Mucosa of rectum (tissue), 2 donors: ENCODE results near the gene OR6C76.
"Not testable (repeated sequence)": the region's sequence is repeated elsewhere in the genome, so short reads cannot be mapped to it uniquely, and the experiment has no call there.

Experiments
- H3K27ac ChIP-seq, 2 donors: one replicate each; pipeline ENCODE4 v1.7.0; 2013; ENCODE audit warnings: inconsistent platforms in 2 of 2, low read depth in 2 of 2, low read length in 2 of 2
- H3K27me3 ChIP-seq, 2 donors: one replicate each; pipeline ENCODE4 v1.7.0; 2013; ENCODE audit warnings: low read length in 2 of 2; ENCODE audit not compliant: control insufficient read depth in 2 of 2, insufficient read depth in 2 of 2
- H3K36me3 ChIP-seq, 2 donors: one replicate each; pipeline ENCODE4 v1.7.0; 2013; ENCODE audit warnings: low read length in 2 of 2; ENCODE audit not compliant: control insufficient read depth in 2 of 2, insufficient read depth in 2 of 2
- H3K4me1 ChIP-seq, 2 donors: one replicate each; pipeline ENCODE4 v1.7.0; 2013; ENCODE audit warnings: low read length in 2 of 2, mild to moderate bottlenecking in 1 of 2; ENCODE audit not compliant: control insufficient read depth in 2 of 2, insufficient read depth in 2 of 2
- H3K4me3 ChIP-seq, 2 donors: one replicate each; pipeline ENCODE4 v1.7.0; 2013; ENCODE audit warnings: low read length in 2 of 2
- H3K9ac ChIP-seq, 2 donors: one replicate each; pipeline ENCODE4 v1.7.0; 2013; ENCODE audit warnings: low read length in 2 of 2, low read depth in 1 of 2, mild to moderate bottlenecking in 1 of 2
- H3K9me3 ChIP-seq, 2 donors: one replicate each; pipeline ENCODE4 v1.7.0; 2013; ENCODE audit warnings: low read length in 2 of 2; ENCODE audit not compliant: control insufficient read depth in 2 of 2
- donor health status: healthy.
- donor health status: Normal muscosa, but diverticular disease.

OR6C76 gene

DNA sequence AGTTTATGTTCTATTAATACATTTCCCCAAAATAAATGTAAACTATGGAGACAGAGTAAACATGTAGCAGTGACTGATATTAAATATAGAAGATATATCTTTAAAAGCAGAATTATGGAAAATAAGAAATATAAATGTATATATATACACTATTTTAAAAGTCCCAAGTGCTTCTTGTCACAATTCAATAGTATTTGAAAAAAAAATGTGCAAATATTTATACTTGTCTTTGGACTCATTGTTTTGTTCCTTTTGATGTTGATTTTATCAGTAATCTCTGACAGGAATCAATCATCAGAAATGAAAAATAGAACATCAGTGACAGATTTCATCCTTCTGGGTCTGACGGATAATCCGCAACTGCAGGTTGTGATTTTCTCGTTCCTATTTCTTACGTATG, at the start of gene OR6C76:
Gene OR6C76, plus strand, starts transcription at position 301 of the 400 bp plus-strand sequence. Its CDS starts 0 bp downstream, at position 301.
- Histone ChIP-seq H3K27me3 (no peaks in the 10 kb centered on the region), H3K9ac (no peak within 1 kb of the TSS), H3K36me3 (no peaks in the 10 kb centered on the region), H3K4me3 (no peak within 1 kb of the TSS), H3K9me3 (no peaks in the 10 kb centered on the region), H3K4me1 (no peaks in the 10 kb centered on the region), H3K27ac (no peak within 1 kb of the TSS)

DNA sequence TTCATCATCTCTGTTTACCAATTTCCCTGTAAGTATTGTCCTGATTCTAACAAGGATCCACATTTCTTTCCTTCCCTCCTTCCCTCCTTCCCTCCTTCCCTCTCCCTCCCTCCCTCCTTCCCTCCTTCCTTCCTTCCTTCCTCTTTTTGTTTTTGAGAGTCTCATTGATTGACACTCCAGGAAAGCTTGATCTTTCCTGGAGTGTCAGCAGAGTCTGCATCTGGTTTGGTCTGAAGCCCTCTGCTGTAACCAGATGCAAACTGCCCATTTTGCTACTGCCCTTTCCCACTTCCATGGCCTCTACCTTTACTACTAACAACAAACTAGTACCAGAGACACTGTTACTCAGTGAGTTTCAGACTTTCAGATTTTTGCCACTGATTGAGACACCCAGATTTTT, 40.2 kb upstream of the OR6C76 start:
- Histone ChIP-seq H3K9me3 (no peaks in the 10 kb centered on the region), H3K36me3 (no peaks in the 10 kb centered on the region), H3K4me3 (no peak overlapping the region), H3K4me1 (no peaks in the 10 kb centered on the region), H3K27ac (no peak overlapping the region), H3K9ac (no peak overlapping the region), H3K27me3 (no peaks in the 10 kb centered on the region)

DNA sequence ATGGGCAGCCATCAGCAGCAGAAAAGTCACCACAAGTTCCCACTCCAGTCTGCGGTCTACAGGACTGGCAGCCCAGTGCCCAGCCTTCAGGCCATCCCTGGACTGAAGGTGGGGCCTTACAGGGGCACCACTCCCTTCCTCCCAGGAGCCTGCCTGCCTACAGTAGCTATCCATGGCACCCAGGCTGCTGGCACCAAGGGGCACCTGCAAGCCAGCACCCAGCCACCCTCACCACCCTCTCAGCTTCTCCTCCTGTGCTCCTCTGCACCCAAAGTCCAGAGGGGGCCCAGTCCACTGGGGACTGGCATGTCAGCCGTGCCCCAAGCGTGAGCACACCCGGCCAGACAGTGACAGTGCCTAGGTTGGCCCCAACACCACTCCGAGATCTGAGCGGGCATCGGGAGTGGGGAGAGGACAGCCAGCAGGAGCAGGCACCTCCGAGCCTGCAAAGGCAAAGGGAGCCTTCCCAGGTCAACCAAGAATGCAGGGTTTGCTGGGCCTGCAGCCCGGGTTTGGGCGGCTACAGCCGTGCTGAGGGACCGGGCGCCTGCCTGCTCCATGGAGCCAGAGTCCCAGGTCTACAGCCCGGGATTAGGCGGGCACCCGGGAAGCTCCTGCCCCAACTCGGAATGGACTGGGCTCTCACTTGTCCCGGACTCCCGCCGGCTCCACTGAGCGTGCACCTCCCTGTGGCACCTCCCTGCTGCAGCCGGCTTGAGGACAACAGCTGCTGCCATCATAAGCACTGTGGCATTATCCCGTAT, 33.8 kb upstream of the OR6C76 start:
- Histone ChIP-seq H3K27ac (no peak overlapping the region), H3K9ac (no peak overlapping the region), H3K4me1 (no peaks in the 10 kb centered on the region), H3K4me3 (no peak overlapping the region), H3K36me3 (no peaks in the 10 kb centered on the region), H3K9me3 (no peaks in the 10 kb centered on the region), H3K27me3 (no peaks in the 10 kb centered on the region)

DNA sequence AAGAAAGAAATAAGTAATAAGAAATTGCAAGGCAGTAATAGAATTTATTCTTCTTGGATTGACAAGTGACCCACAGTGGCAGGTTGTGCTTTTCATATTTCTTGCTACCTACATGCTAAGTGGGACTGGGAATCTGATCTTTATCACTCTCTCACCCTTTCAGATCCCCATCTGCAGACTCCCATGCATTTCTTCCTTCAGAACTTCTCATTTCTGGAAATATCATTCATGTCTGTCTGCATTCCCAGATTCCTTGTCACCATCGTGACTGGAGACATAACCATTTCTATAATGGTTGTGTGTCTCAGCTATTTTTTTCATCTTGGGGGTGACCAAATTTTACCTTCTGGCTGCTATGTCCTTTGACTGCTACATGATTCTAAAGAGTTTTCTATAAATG, 29.7 kb upstream of the OR6C76 start:
- Histone ChIP-seq H3K4me1 (no peaks in the 10 kb centered on the region), H3K27me3 (no peaks in the 10 kb centered on the region), H3K9ac (no peak overlapping the region), H3K36me3 (no peaks in the 10 kb centered on the region), H3K27ac (no peak overlapping the region), H3K9me3 (no peaks in the 10 kb centered on the region), H3K4me3 (no peak overlapping the region)

DNA sequence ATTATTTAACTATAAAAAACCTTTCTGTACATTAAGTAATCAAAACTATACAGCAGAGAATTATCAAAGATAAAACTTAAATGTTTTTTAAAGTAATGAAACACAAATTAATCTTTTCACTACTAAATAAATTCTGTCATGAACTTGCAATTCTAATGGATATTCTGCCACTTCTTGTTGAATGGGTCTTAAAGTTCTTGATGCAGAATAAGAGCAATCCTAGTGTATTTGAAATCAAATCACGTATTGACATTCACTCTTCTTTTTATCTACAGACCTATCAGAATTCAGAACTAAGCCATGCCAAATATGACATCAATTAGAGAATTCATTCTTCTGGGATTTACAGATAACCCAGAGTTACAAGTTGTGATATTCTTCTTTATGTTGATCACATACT, 25.8 kb upstream of the OR6C76 start, which contains the start of gene OR6C65:
Gene OR6C65, plus strand, starts transcription at position 301 of the 400 bp plus-strand sequence. Its CDS starts 0 bp downstream, at position 301.
- Histone ChIP-seq H3K36me3 (no peaks in the 10 kb centered on the region), H3K27me3 (no peaks in the 10 kb centered on the region), H3K9ac (no peak within 1 kb of the TSS), H3K9me3 (no peaks in the 10 kb centered on the region), H3K4me3 (no peak within 1 kb of the TSS), H3K27ac (no peak within 1 kb of the TSS), H3K4me1 (no peaks in the 10 kb centered on the region)

DNA sequence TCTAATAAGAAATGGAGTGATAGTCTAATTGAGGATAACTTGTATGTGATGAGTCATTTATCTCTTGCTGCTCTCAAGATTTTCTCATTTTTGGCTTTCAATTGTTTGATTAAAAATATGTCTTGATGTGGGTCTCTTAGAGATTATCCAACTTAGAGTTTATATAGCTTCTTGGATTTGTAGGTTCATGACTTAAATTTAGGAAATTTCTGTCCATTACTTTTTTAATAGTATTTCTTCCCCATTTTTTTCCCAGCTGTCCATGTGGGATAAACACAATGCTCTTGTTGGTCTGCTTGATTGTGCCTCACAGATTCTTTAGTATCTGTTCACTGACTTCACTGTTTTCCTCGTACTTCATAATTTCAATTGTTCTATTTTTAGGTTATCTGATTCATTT, 18.2 kb upstream of the OR6C76 start:
- Histone ChIP-seq H3K9me3 (no peaks in the 10 kb centered on the region), H3K27me3 (no peaks in the 10 kb centered on the region), H3K27ac (no peak overlapping the region), H3K36me3 (no peaks in the 10 kb centered on the region), H3K9ac (no peak overlapping the region), H3K4me1 (no peaks in the 10 kb centered on the region), H3K4me3 (no peak overlapping the region)

DNA sequence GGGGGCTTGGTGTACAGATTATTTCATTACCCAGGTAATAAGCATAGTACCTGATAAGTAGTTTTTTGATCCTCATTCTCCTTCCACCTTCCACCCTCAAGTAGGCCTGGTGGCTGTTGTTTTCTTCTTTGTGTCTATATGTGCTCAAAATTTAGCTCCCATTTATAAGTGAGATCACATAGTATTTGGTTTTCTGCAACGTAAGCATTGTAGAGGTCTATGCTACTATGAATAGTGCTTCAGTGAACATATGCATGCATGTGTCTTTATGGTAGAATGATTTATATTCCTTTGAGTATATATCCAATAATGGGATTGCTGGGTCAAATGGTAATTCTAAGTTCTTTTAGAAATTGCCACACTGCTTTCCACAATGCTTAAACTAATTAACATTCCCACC, 16.9 kb upstream of the OR6C76 start:
- H3K27ac ChIP-seq, H3K27me3 ChIP-seq, H3K9me3 ChIP-seq, H3K9ac ChIP-seq, H3K4me3 ChIP-seq, H3K36me3 ChIP-seq, H3K4me1 ChIP-seq: not testable (repeated sequence)

DNA sequence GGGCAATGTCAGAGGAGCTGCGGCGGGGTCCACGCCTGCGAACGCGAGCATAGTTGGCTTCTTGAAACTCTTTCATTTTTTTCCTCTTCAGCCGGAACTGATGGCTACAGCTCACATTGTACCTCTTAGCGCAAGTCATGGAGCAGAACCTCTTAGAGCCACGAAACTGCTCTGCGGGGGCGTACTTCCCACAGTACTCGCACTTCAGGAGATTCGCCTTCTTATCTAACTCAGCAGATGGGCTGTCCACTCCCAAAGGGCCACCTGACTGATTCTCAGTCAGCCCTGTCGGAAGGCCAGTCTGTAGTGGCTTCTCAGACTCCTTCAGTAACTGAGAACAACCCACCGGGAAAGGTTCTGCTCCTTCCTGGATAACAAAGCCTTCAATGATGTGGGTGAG, 13.9 kb upstream of the OR6C76 start:
- not testable (repeated sequence) for H3K27me3 ChIP-seq, H3K9me3 ChIP-seq, H3K27ac ChIP-seq, H3K9ac ChIP-seq, H3K4me1 ChIP-seq, H3K36me3 ChIP-seq, H3K4me3 ChIP-seq

DNA sequence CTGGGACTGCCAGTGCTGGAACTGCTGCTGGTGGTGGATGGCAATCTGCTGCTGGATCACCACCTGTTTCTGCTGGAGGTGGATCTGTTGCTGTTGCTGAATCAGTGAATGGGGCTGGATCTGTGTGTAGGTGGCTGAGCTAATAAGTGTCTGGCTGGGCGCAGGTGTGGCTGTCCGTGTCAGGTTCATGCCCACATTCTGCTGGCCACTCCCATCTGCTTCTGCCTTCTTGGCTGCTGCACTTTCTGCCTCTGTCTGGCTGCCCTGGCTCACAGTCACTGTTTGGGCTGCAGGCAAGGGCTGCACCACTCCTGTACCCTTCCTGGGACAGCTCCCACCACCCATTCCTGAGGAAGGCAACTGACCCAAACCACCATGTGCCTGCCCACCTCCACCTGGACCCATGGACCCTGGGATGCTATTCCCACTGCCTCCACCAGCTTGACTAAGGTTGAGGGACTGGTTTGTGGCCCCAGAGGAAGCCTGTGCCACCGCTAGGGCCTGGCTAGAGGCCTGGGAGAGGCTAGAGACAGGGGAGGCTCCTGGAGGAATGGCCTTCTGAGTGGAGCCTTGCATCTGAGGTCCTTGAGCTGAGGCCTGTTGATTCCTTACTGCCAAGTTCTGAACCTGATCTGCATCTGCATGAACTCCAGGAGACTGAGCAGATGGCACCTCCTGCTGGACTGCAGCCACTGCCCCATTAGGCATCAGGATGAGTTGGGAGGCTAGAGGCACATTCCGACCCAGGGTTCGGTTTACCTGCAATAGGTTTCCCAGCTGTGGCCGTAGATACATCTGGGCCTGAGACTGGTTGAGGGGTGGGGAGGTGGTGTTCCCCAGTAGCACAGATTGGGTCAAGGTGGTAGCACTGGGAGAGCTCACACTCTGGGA, 12.3 kb upstream of the OR6C76 start:
- not testable (repeated sequence) for H3K9me3 ChIP-seq, H3K27ac ChIP-seq, H3K4me3 ChIP-seq, H3K36me3 ChIP-seq, H3K9ac ChIP-seq, H3K4me1 ChIP-seq, H3K27me3 ChIP-seq

DNA sequence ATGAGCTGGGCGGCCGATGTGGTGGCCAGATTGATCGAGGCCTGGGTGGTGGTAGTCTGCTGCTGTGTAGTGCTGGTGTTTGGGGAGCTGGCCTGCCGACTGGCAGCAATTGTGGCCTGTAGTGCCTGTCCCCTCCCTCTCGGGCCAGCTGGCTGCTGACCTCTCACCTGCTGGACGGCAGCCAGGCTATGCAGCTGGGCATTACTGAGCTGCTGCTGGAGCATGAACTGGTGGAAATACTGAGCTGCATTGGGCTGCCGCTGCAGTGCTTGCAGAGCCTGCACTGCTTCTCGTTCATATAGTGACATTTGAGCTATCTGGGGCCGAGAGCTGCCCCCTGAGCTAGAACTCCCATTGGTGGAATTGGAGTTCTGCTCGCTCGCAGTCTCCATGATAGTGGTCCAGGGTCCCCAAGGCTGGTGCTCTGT, 11.6 kb upstream of the OR6C76 start:
- H3K4me1 ChIP-seq, H3K36me3 ChIP-seq, H3K27ac ChIP-seq, H3K9me3 ChIP-seq, H3K9ac ChIP-seq, H3K4me3 ChIP-seq, H3K27me3 ChIP-seq: not testable (repeated sequence)
